PC-9 (cell line): ENCODE data around the gene STEAP1B.

ENCODE experiments used
- CTCF ChIP-seq: fragments of 200-600 bp; sonication (generic); conservative IDR thresholded peaks from 2 replicates; pipeline ENCODE4 v1.6.1; 2017; ENCODE audit warnings: mixed run types, antibody characterized with exemption, mild to moderate bottlenecking, moderate library complexity
- EZH2 ChIP-seq: fragments of 200-600 bp; sonication (generic); IDR thresholded peaks from 2 replicates; pipeline ENCODE4 v1.8.0; 2017; ENCODE audit warnings: antibody characterized with exemption, low read depth

GRCh38 chr7:22411977-22412693 lies 87.9 kb downstream of the STEAP1B start:
- no peak for TF ChIP-seq EZH2
- TF ChIP-seq CTCF: no peak
